IMR-90 (cell line): ENCODE measurements around the gene CSKMT. TPM values are rescaled to one million over a fixed set of nuclear protein-coding genes. Genes with fewer than 3 reads are reported as not detected.

Experiments used
- ATAC-seq: fragments of 200-7000 bp; cut with Tn5 transposase; 2 replicates; pipeline ENCODE4 v1.9.1; 2020; ENCODE audit warnings: low read depth, mild to moderate bottlenecking, moderate library complexity
- BruUV-seq: library from RNA; stranded (reverse); fragments of 400-500 nt; replicated peaks from 2 replicates; lab custom pipeline; 2021; lab: Mats Ljungman, UMichigan
- CTCF ChIA-PET: fragments of 300-600 bp; formaldehyde crosslinking; extraction: SDS; loops from one replicate; lab custom pipeline; 2021; ENCODE audit warnings: antibody characterized with exemption; lab: Yijun Ruan, JAX
- POLR2A ChIA-PET: fragments of 300-600 bp; sonication (Branson Sonifier 250); formaldehyde crosslinking; loops from one replicate; lab custom pipeline; 2022; ENCODE audit warnings: antibody characterized with exemption; ENCODE audit not compliant: unreplicated experiment; lab: Charles Lee
- DNase-seq: peaks from one replicate; pipeline ENCODE4 v3.0.0; 2013
- H2AFZ ChIP-seq: replicated peaks from 2 replicates; pipeline ENCODE3; 2013; ENCODE audit warnings: low read length, mild to moderate bottlenecking; ENCODE audit not compliant: poor library complexity
- H2AK5ac ChIP-seq: 2 replicates; pipeline ENCODE4 v1.6.1; 2013; ENCODE audit warnings: low read depth, low read length, inconsistent platforms
- H2AK9ac ChIP-seq: replicated peaks from 2 replicates; pipeline ENCODE3; 2013; ENCODE audit warnings: mild to moderate bottlenecking, low read depth, low read length, moderate library complexity; ENCODE audit not compliant: poor library complexity
- H2BK120ac ChIP-seq: 2 replicates; pipeline ENCODE4 v1.6.1; 2013; ENCODE audit warnings: low read depth, low read length, inconsistent platforms
- H2BK15ac ChIP-seq: 3 replicates; pipeline ENCODE4 v1.6.1; 2013; ENCODE audit warnings: low read depth, low read length, inconsistent platforms
- H2BK20ac ChIP-seq: 2 replicates; pipeline ENCODE4 v1.6.1; 2013; ENCODE audit warnings: low read depth, mild to moderate bottlenecking, inconsistent platforms, low read length, moderate library complexity
- H2BK5ac ChIP-seq: 2 replicates; pipeline ENCODE4 v1.6.1; 2013; ENCODE audit warnings: mild to moderate bottlenecking, low read depth, low read length, inconsistent platforms; ENCODE audit not compliant: poor library complexity, severe bottlenecking
- H3K14ac ChIP-seq: replicated peaks from 2 replicates; pipeline ENCODE4 v1.6.1; 2013; ENCODE audit warnings: low read depth, low read length, inconsistent platforms
- H3K18ac ChIP-seq: 2 replicates; pipeline ENCODE4 v1.6.1; 2013; ENCODE audit warnings: low read depth, low read length, control low read depth
- H3K23ac ChIP-seq: 2 replicates; pipeline ENCODE4 v1.6.1; 2013; ENCODE audit warnings: low read depth, low read length, inconsistent platforms
- H3K27ac ChIP-seq: 2 replicates; pipeline ENCODE4 v1.5.1; 2013; ENCODE audit warnings: mild to moderate bottlenecking, control low read depth, low read length; ENCODE audit not compliant: insufficient read depth
- H3K27me3 ChIP-seq: 2 replicates; pipeline ENCODE4 v1.6.1; 2013; ENCODE audit warnings: low read length; ENCODE audit not compliant: control insufficient read depth, insufficient read depth
- H3K36me3 ChIP-seq: 2 replicates; pipeline ENCODE4 v1.6.1; 2013; ENCODE audit warnings: low read length, mixed read lengths; ENCODE audit not compliant: control insufficient read depth, insufficient read depth
- H3K4ac ChIP-seq: 2 replicates; pipeline ENCODE4 v1.6.1; 2013; ENCODE audit warnings: low read depth, low read length, inconsistent platforms
- H3K4me1 ChIP-seq: 2 replicates; pipeline ENCODE4 v1.6.1; 2013; ENCODE audit warnings: low read length, mixed read lengths; ENCODE audit not compliant: control insufficient read depth, insufficient read depth
- H3K4me2 ChIP-seq: 2 replicates; pipeline ENCODE4 v1.6.1; 2013; ENCODE audit warnings: low read depth, mild to moderate bottlenecking, control low read depth, low read length, moderate library complexity
- H3K4me3 ChIP-seq: 2 replicates; pipeline ENCODE4 v1.5.1; 2013; ENCODE audit warnings: low read depth, mild to moderate bottlenecking, control low read depth, low read length, moderate library complexity; ENCODE audit not compliant: insufficient read depth
- H3K56ac ChIP-seq: 2 replicates; pipeline ENCODE4 v1.6.1; 2013; ENCODE audit warnings: low read length, inconsistent platforms; ENCODE audit not compliant: insufficient read depth; ENCODE audit errors: extremely low read depth
- H3K79me1 ChIP-seq, 2 experiments: 2 replicates each; pipeline ENCODE4 v1.6.1; 2013; ENCODE audit warnings: low read length in 2 of 2, inconsistent platforms in 1 of 2, low read depth in 1 of 2
- H3K9ac ChIP-seq: 2 replicates; pipeline ENCODE4 v1.6.1; 2013; ENCODE audit warnings: low read depth, low read length, control low read depth
- H3K9me1 ChIP-seq: 2 replicates; pipeline ENCODE4 v1.6.1; 2013; ENCODE audit warnings: low read length, inconsistent platforms; ENCODE audit not compliant: insufficient read depth
- H3K9me3 ChIP-seq: 2 replicates; pipeline ENCODE4 v1.6.1; 2013; ENCODE audit warnings: low read length; ENCODE audit not compliant: control insufficient read depth, insufficient read depth
- H4K20me1 ChIP-seq: 2 replicates; pipeline ENCODE4 v1.6.1; 2013; ENCODE audit warnings: low read length, inconsistent platforms; ENCODE audit not compliant: insufficient read depth
- H4K5ac ChIP-seq: 2 replicates; pipeline ENCODE4 v1.6.1; 2013; ENCODE audit warnings: mild to moderate bottlenecking, low read depth, low read length, control low read depth
- H4K8ac ChIP-seq, 2 experiments: 2 replicates each; pipeline ENCODE4 v1.6.1; 2013; ENCODE audit warnings: low read depth in 2 of 2, low read length in 2 of 2, control low read depth in 1 of 2, inconsistent platforms in 1 of 2
- H4K91ac ChIP-seq: 2 replicates; pipeline ENCODE4 v1.6.1; 2013; ENCODE audit warnings: low read depth, low read length, inconsistent platforms; ENCODE audit not compliant: insufficient read depth
- NFE2L2 ChIP-seq: fragments of 150-350 bp; IDR thresholded peaks from 2 replicates; pipeline ENCODE4 v1.6.1; 2016; ENCODE audit warnings: low read depth, mild to moderate bottlenecking, low read length
- POLR2A ChIP-seq: IDR thresholded peaks from 2 replicates; pipeline ENCODE4 v1.6.1; 2012; ENCODE audit warnings: mild to moderate bottlenecking, low read depth, low read length
- SMC3 ChIP-seq: fragments of 150-350 bp; IDR thresholded peaks from 2 replicates; pipeline ENCODE4 v1.6.1; 2016; ENCODE audit warnings: low read depth, mild to moderate bottlenecking, antibody characterized with exemption, low read length, moderate library complexity
- WGBS, 2 experiments: methylation state at CpG; one replicate each; pipeline versions ENCODE4 v1.1.5 to v1.1.7; 2013; ENCODE audit warnings: missing lambda C conversion rate in 2 of 2; ENCODE audit not compliant: insufficient read length in 1 of 2; ENCODE audit errors: extremely low coverage in 2 of 2; 5-methylcytosine and 5-hydroxymethylcytosine counted together
- dilution Hi-C: fragments of 300-500 bp; cut with HindIII; formaldehyde crosslinking; loops from one replicate; pipeline ENCODE4 v1.14.3; 2018; ENCODE audit warnings: low sequenced_read_pairs; ENCODE audit not compliant: unreplicated experiment
- in situ Hi-C: fragments of 300-500 bp; cut with MboI; formaldehyde crosslinking; loops from 3 replicates; pipeline ENCODE4 v1.14.3; 2019; ENCODE audit warnings: low sequenced_read_pairs, inconsistent platforms, mixed read lengths
- intact Hi-C: fragments of 100-400 bp; cut with micrococcal nuclease; formaldehyde crosslinking; loops from 2 replicates; pipeline ENCODE4 v1.10.0; 2022
- polyA plus RNA-seq, 3 experiments: library from polyadenylated mRNA; depleted of rRNA; stranded (reverse); fragments of >200 nt; gene quantifications; 2 replicates each; pipeline ENCODE4 v1.2.3, GENCODE V29; 2012; ENCODE audit warnings: low replicate concordance in 1 of 3
- total RNA-seq: library from RNA; depleted of rRNA; stranded (reverse); fragments of >200 nt; gene quantifications from 2 replicates; pipeline ENCODE4 v1.2.3, GENCODE V29; 2012

Gene CSKMT
- total and polyA plus RNA-seq, 2 of the 4 experiments (the other 2 are of a cell fraction): 5.3 to 7.9 TPM

DNA sequence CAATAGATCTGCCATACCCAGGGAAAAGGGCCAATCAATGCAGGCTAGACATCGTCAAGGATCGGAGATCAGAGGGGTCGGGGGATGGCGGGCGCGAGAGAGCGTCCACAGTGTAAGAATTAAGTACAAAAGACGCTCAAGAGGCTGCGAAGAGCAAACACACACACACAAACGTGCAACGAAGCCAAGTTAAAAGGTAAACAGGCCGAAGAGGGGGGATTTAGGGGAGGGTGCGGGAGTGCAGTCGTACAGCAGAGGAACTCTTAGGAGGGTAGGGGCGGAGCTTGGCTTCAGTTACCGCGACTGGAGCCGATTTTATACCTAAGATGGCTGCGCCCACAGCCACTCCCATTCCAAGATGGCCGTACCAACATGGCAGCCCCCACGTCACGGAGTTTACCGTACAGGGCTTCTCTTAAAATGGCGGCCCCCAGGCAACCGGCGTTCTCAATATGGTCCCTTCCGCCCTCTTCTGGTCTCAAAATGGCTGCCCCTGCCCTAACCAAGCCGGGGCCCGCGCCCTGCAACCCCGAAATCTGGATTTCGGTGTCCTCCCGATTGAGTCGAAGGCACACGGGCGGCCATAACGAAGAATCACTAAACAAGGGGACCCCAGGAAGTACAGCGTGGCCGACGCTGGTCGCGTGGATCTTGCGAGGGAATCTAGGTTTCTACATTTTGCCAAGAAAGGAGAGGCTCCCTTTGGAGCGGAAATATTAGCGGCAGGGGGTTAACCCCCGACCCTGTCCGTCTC, 44.3 kb downstream of the CSKMT start:
- ChIA-PET CTCF (no interaction called here), POLR2A (interaction anchor here (0.5 to 2.1 kb wide), 3 partner anchors 18 to 1475 kb away, joined by 3 to 7 read pairs (median 6); partner anchors contain the start of genes EEF1G, HNRNPUL2 and TTC9C)
- H4K91ac ChIP-seq: peak overlapping the region; percentile 87
- peaks cover 27% of the 10 kb centered on the region for H3K36me3 ChIP-seq
- H3K79me1 ChIP-seq: peaks cover 20 to 67% of the 10 kb centered on the region in 2 experiments
- peak overlapping the region; percentile 84 for H3K9ac ChIP-seq
- H3K56ac ChIP-seq: peak overlapping the region; percentile 83
- H4K5ac ChIP-seq: peak overlapping the region; percentile 92
- peak overlapping the region; percentile 94 for H3K14ac ChIP-seq
- H2BK15ac ChIP-seq: no peak overlapping the region
- peak overlapping the region; percentile 64 for H3K18ac ChIP-seq
- peak overlapping the region; percentile 45; the same call in 1 of the 2 replicates for H2BK120ac ChIP-seq
- peaks cover 20% of the 10 kb centered on the region for H3K4me1 ChIP-seq
- BruUV-seq: no TSS peak
- intact Hi-C loops: no loop called here
- peak overlapping the region; percentile 93 to 98 for H4K8ac ChIP-seq
- in situ Hi-C loops: no loop called here
- H3K23ac ChIP-seq: peak overlapping the region; percentile 89
- peak overlapping the region; percentile 54 for H3K4me3 ChIP-seq
- 1% methylated on average over 20 of the region's 47 CpGs; no CpG with 5 or more reads in 1 of the 2 experiments for WGBS, 2 experiments
- dilution Hi-C loops: no loop called here
- H3K4me2 ChIP-seq: peak overlapping the region; percentile 86
- peak; percentile 97 for DNase-seq
- ATAC-seq: peak; percentile 78
- H3K9me3 ChIP-seq: no peaks in the 10 kb centered on the region
- H3K27me3 ChIP-seq: no peaks in the 10 kb centered on the region
- H2AK9ac ChIP-seq: peak overlapping the region; percentile 97
- peak overlapping the region; percentile 90 for H2AFZ ChIP-seq
- TF ChIP-seq SMC3: no peak
- 0 out of 2 replicates have a peak, but pooled peaks have one; percentile 9 for TF ChIP-seq NFE2L2
- TF ChIP-seq POLR2A: peak; percentile 63
- peaks cover 17% of the 10 kb centered on the region for H3K9me1 ChIP-seq
- H4K20me1 ChIP-seq: no peaks in the 10 kb centered on the region
- no peak overlapping the region for H2BK20ac ChIP-seq
- peak overlapping the region; percentile 93 for H3K27ac ChIP-seq
- H3K4ac ChIP-seq: peak overlapping the region; percentile 93
- H2BK5ac ChIP-seq: peak overlapping the region; percentile 82
- peak overlapping the region; percentile 91 for H2AK5ac ChIP-seq
